Measurements from ENCODE around the gene ARFGEF2.
A peak's percentile ranks its signal among the peaks of the same experiment; 100 is the strongest.

The ARFGEF2 gene

GRCh38 chr20:48891235-48892048 lies 30.1 kb upstream of the ARFGEF2 start:
- no peaks in the 10 kb centered on the region for H3K27me3 Mint-ChIP-seq
- DNase-seq, result no peak
- ATAC-seq (replicated peaks), result peak; percentile 53 to 54
- H3K4me3 Mint-ChIP-seq, result peak overlapping the region in 1 of 2 donors; percentile 2
- H3K4me1 Mint-ChIP-seq, result peaks cover 20 to 40% of the 10 kb centered on the region in 2 donors
- no peaks in the 10 kb centered on the region for H3K36me3 Mint-ChIP-seq
- peaks cover 0 to 3% of the 10 kb centered on the region in 2 donors for H3K9me3 Mint-ChIP-seq
- peak overlapping the region; percentile 49 for H3K27ac Mint-ChIP-seq

GRCh38 chr20:48892049-48892470 lies 29.5 kb upstream of the ARFGEF2 start:
- Mint-ChIP-seq H3K36me3 (no peaks in the 10 kb centered on the region), H3K27me3 (no peaks in the 10 kb centered on the region), H3K27ac (no peak overlapping the region), H3K4me1 (peaks cover 20 to 39% of the 10 kb centered on the region in 2 donors), H3K4me3 (no peak overlapping the region), H3K9me3 (peaks cover 0 to 3% of the 10 kb centered on the region in 2 donors)
- ATAC-seq (replicated peaks) (no peak), DNase-seq (no peak)

- H3K27ac Mint-ChIP-seq, result no peak overlapping the region
- peaks cover 0 to 3% of the 10 kb centered on the region in 2 donors for H3K9me3 Mint-ChIP-seq
- DNase-seq (no peak), ATAC-seq (replicated peaks) (no peak)
- peaks cover 26 to 45% of the 10 kb centered on the region in 2 donors for H3K4me1 Mint-ChIP-seq
- no peaks in the 10 kb centered on the region for H3K36me3 Mint-ChIP-seq
- H3K27me3 Mint-ChIP-seq, result no peaks in the 10 kb centered on the region
- H3K4me3 Mint-ChIP-seq, result no peak overlapping the region
Measured at GRCh38 chr20:48892891-48893290, 28.6 kb upstream of the ARFGEF2 start.

GRCh38 chr20:48893374-48893773 lies 28.1 kb upstream of the ARFGEF2 start:
- Mint-ChIP-seq H3K27ac (no peak overlapping the region), H3K27me3 (no peaks in the 10 kb centered on the region), H3K9me3 (peaks cover 0 to 3% of the 10 kb centered on the region in 2 donors), H3K4me1 (peaks cover 31 to 49% of the 10 kb centered on the region in 2 donors), H3K4me3 (no peak overlapping the region), H3K36me3 (no peaks in the 10 kb centered on the region)
- DNase-seq (no peak), ATAC-seq (replicated peaks) (no peak)

GRCh38 chr20:48897305-48898010 lies 24.1 kb upstream of the ARFGEF2 start:
- H3K4me3 Mint-ChIP-seq, result peak overlapping the region in 1 of 2 donors; percentile 2
- peak overlapping the region; percentile 9 for H3K27ac Mint-ChIP-seq
- peak; percentile 58 for DNase-seq
- ATAC-seq (replicated peaks), result peak; percentile 94 to 96
- H3K27me3 Mint-ChIP-seq, result peaks cover 0 to 8% of the 10 kb centered on the region in 2 donors
- no peaks in the 10 kb centered on the region for H3K36me3 Mint-ChIP-seq
- H3K9me3 Mint-ChIP-seq, result no peaks in the 10 kb centered on the region
- peaks cover 19 to 29% of the 10 kb centered on the region in 2 donors for H3K4me1 Mint-ChIP-seq

DNA sequence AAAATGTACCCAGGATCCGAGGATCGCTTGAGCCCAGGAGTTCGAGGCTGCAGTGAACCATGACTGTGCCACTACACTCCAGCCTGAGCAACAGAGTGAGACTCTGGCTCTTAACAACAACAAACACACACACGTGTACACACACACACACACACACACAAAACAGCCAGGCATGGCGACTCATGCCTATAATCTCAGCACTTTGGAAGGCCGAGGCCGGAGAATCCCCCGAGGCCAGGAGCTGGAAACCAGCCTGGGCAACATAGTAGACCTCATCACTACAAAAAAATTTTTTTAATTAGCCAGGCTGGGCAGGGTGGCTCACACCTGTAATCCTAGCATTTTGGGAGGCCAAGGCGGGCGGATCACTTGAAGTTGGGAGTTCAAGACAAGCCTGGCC lies 23.3 kb upstream of the ARFGEF2 start:
- DNase-seq (no peak), ATAC-seq (replicated peaks) (peak in 1 of 2 donors; percentile 41)
- H3K27ac Mint-ChIP-seq, result peak overlapping the region; percentile 22
- H3K9me3 Mint-ChIP-seq, result no peaks in the 10 kb centered on the region
- H3K4me3 Mint-ChIP-seq, result peak overlapping the region; percentile 2 to 14
- H3K27me3 Mint-ChIP-seq, result peaks cover 0 to 8% of the 10 kb centered on the region in 2 donors
- no peaks in the 10 kb centered on the region for H3K36me3 Mint-ChIP-seq
- peaks cover 19 to 29% of the 10 kb centered on the region in 2 donors for H3K4me1 Mint-ChIP-seq

DNA sequence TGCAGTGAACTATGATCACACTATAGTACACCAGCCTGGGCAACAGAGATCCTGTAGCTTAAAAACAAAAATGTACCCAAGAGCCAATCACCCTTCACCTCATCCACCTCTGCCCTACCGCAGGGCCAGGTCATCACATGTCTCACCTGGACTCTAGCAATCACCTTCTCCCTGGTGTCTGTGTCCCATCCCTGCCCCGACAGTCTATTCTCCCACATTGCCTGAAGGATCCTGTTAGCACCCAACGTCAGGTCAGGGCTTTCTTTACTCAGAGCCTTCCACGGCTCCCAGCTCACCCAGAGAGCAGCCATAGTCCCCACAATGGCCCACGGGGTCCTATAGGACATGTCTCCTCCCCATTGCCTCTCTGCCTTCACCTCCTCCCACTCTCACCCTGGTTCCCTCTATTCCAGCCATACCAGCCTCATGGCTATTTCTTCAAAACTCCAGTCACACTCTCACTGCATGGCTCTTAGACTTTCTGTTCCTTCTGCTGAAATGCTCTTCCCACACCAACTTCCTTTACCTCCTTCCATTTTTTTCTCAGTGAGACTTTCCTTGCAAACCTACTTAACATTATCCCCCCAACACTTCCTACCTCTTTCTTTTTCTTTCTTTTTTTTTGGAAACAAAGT lies 22.5 kb upstream of the ARFGEF2 start:
- Mint-ChIP-seq H3K27ac (no peak overlapping the region), H3K36me3 (no peaks in the 10 kb centered on the region), H3K4me3 (peak overlapping the region in 1 of 2 donors; percentile 17), H3K4me1 (peaks cover 23 to 29% of the 10 kb centered on the region in 2 donors), H3K27me3 (peaks cover 0 to 8% of the 10 kb centered on the region in 2 donors), H3K9me3 (no peaks in the 10 kb centered on the region)
- DNase-seq, result no peak
- no peak for ATAC-seq (replicated peaks)

- peaks cover 0 to 8% of the 10 kb centered on the region in 2 donors for H3K27me3 Mint-ChIP-seq
- H3K27ac Mint-ChIP-seq, result peak overlapping the region; percentile 4
- no peaks in the 10 kb centered on the region for H3K36me3 Mint-ChIP-seq
- peaks cover 29 to 37% of the 10 kb centered on the region in 2 donors for H3K4me1 Mint-ChIP-seq
- no peaks in the 10 kb centered on the region for H3K9me3 Mint-ChIP-seq
- DNase-seq (no peak), ATAC-seq (replicated peaks) (no peak)
- H3K4me3 Mint-ChIP-seq, result no peak overlapping the region
Measured at GRCh38 chr20:48899881-48900280, 21.6 kb upstream of the ARFGEF2 start.

DNA sequence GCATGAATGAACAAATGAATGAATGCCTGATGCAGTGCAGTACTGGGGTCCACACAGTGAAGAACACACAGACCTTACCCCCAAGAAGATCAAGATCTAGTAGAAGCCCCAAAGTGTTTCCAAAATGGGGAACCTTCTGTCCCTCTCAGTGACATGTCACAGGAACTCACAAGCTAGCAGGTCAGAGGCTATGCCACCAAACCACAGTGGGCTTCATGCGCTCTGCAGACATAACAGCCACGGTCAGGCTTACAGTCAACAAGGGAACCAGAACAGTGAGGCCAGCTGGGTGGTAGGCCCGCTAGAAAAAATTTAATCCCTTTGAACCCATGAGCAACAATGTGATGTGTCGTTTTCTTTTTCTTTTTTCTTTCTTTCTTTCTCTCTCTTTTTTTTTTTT lies 20.2 kb upstream of the ARFGEF2 start:
- DNase-seq, result no peak
- H3K36me3 Mint-ChIP-seq, result no peaks in the 10 kb centered on the region
- no peak overlapping the region for H3K27ac Mint-ChIP-seq
- no peak for ATAC-seq (replicated peaks)
- H3K27me3 Mint-ChIP-seq, result peaks cover 0 to 8% of the 10 kb centered on the region in 2 donors
- H3K4me1 Mint-ChIP-seq, result peaks cover 33 to 45% of the 10 kb centered on the region in 2 donors
- H3K9me3 Mint-ChIP-seq, result no peaks in the 10 kb centered on the region
- no peak overlapping the region for H3K4me3 Mint-ChIP-seq

DNA sequence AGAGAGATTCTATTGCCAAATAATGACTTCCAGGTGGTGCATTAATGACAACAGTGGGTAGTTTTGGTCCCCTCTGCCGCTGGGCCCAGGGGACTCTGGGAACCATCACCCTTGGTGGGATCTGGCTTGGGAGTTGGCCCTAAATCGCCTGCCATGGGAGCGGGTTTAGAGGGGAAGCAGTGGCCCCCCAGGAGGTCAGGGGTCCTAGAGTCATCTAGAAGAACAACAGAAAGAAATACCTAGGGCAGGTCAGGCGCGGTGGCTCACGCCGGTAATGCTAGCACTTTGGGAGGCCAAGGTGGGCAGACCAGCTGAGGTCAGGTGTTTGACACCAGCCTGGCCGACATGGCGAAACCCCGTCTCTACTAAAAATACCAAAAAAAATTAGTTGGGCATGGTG lies 17.8 kb upstream of the ARFGEF2 start:
- peaks cover 0 to 8% of the 10 kb centered on the region in 2 donors for H3K27me3 Mint-ChIP-seq
- peaks cover 0 to under 1% of the 10 kb centered on the region in 2 donors for H3K36me3 Mint-ChIP-seq
- no peak overlapping the region for H3K4me3 Mint-ChIP-seq
- DNase-seq (no peak), ATAC-seq (replicated peaks) (no peak)
- H3K27ac Mint-ChIP-seq, result no peak overlapping the region
- H3K9me3 Mint-ChIP-seq, result peaks cover under 1% of the 10 kb centered on the region in 2 donors
- peaks cover 32 to 39% of the 10 kb centered on the region in 2 donors for H3K4me1 Mint-ChIP-seq

- peaks cover 0 to under 1% of the 10 kb centered on the region in 2 donors for H3K27me3 Mint-ChIP-seq
- peaks cover 2 to 4% of the 10 kb centered on the region in 2 donors for H3K36me3 Mint-ChIP-seq
- H3K27ac Mint-ChIP-seq, result peak overlapping the region; percentile 90
- H3K4me3 Mint-ChIP-seq, result peak overlapping the region; percentile 63
- ATAC-seq (replicated peaks), result peak; percentile 65 to 75
- H3K4me1 Mint-ChIP-seq, result peaks cover 25 to 28% of the 10 kb centered on the region in 2 donors
- H3K9me3 Mint-ChIP-seq, result peaks cover 4 to 6% of the 10 kb centered on the region in 2 donors
- peak; percentile 63 for DNase-seq
Measured at GRCh38 chr20:48904566-48905296, 16.8 kb upstream of the ARFGEF2 start.

GRCh38 chr20:48905297-48905647 lies 16.2 kb upstream of the ARFGEF2 start:
- Mint-ChIP-seq H3K4me1 (peaks cover 25 to 27% of the 10 kb centered on the region in 2 donors), H3K27ac (no peak overlapping the region), H3K27me3 (no peaks in the 10 kb centered on the region)

GRCh38 chr20:48906221-48906877 lies 15.2 kb upstream of the ARFGEF2 start:
- H3K4me3 Mint-ChIP-seq, result no peak overlapping the region
- peak overlapping the region; percentile 80 for H3K27ac Mint-ChIP-seq
- DNase-seq (no peak), ATAC-seq (replicated peaks) (no peak)
- peaks cover 2 to 9% of the 10 kb centered on the region in 2 donors for H3K36me3 Mint-ChIP-seq
- H3K9me3 Mint-ChIP-seq, result peaks cover 6 to 10% of the 10 kb centered on the region in 2 donors
- H3K27me3 Mint-ChIP-seq, result no peaks in the 10 kb centered on the region
- H3K4me1 Mint-ChIP-seq, result peaks cover 28 to 29% of the 10 kb centered on the region in 2 donors

More at GRCh38 chr20:48905297-48905647, 16.2 kb upstream of the ARFGEF2 start:
- no peak for DNase-seq
- peak in 1 of 2 donors; percentile 21 for ATAC-seq (replicated peaks)
- Mint-ChIP-seq H3K36me3 (peaks cover 2 to 4% of the 10 kb centered on the region in 2 donors), H3K9me3 (peaks cover 6 to 10% of the 10 kb centered on the region in 2 donors), H3K4me3 (no peak overlapping the region)

All from stimulated activated naive B cell treated with anti-CD40 and anti-IgM and Interleukin-4, amounts not matched to agents 10 μg/mL and 1 μg/mL and 100 μg/mL, for 72 hours (primary cell).